HFF-Myc (cell line): ENCODE measurements around the gene PSD2.

Source experiments
- DNase-seq: peaks from one replicate; pipeline ENCODE4 v3.0.0-alpha.2; 2011; ENCODE audit warnings: low read depth; ENCODE audit errors: extremely low read depth
- H3K4me3 ChIP-seq: replicated peaks from 2 replicates; pipeline ENCODE4 v1.5.1; 2011; ENCODE audit warnings: low read depth, mild to moderate bottlenecking, control low read depth, low read length
- TF ChIP-seq, protein P1 (sequence below): IDR thresholded peaks from 2 replicates; pipeline ENCODE4 v1.5.1; 2012; ENCODE audit warnings: mild to moderate bottlenecking, low read depth, low read length, control low read depth; ENCODE audit errors: missing control alignments

Gene PSD2

DNA sequence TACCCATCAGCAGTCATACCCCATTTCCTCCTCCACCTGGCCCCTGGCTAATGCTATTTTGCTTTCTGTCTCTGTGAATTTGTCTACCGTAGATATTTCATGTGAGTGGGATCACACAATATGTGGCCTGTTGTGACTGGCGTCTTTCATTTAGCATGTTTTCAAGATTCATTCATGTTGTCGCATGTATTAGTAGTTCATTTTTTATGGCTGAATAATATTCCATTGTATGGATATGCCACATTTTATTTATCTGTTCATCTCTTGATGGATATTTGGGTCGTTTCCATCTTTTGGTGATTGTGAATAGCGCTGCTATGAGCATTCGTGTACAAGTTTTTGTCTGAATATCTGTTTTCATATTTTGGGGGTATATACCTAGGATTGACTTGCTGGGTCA, 33.9 kb downstream of the PSD2 start:
- DNase-seq, result no peak
- TF ChIP-seq, protein P1, sequence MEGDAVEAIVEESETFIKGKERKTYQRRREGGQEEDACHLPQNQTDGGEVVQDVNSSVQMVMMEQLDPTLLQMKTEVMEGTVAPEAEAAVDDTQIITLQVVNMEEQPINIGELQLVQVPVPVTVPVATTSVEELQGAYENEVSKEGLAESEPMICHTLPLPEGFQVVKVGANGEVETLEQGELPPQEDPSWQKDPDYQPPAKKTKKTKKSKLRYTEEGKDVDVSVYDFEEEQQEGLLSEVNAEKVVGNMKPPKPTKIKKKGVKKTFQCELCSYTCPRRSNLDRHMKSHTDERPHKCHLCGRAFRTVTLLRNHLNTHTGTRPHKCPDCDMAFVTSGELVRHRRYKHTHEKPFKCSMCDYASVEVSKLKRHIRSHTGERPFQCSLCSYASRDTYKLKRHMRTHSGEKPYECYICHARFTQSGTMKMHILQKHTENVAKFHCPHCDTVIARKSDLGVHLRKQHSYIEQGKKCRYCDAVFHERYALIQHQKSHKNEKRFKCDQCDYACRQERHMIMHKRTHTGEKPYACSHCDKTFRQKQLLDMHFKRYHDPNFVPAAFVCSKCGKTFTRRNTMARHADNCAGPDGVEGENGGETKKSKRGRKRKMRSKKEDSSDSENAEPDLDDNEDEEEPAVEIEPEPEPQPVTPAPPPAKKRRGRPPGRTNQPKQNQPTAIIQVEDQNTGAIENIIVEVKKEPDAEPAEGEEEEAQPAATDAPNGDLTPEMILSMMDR, result no peak
- no peak overlapping the region for H3K4me3 ChIP-seq

DNA sequence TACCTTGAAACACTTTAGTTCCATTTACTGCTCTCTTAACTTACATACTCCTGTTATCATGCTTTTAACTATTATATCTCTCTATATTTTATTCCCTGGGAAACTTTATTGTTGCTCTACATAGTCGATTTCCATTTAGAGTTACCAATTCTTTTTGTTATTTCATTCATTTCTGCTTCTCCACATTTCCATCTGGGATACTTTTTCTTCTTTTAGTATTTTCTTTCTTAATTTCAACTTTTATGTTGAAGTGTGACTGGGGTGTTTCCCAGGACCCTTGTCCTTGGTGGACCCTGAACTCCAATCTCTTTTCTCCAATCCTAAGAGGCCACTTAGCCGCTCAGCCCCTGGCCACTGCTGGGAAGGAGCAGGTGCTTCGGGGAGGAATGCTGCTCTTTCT, 36.0 kb downstream of the PSD2 start:
- DNase-seq, result no peak
- H3K4me3 ChIP-seq, result no peak overlapping the region
- TF ChIP-seq, protein P1, result no peak

DNA sequence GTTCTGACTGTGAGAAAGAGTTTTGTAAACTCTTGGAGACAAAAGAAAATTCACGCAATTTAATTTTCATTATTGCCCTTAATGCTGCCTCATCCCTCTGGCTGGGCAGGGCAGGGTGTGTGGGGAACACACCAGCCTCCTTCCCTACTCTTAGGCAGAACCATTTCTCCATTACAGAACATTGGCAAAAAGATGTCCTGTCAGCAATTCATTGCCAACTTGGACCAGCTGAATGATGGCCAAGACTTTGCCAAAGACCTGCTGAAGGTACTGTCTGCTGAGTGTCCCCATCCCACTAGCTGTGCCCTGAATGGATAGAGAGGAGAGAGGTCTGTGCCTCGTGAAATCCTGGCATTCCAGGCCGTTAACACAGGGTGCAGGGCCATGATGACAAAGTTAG, 37.9 kb downstream of the PSD2 start:
- no peak overlapping the region for H3K4me3 ChIP-seq
- DNase-seq, result no peak
- TF ChIP-seq, protein P1, result no peak

DNA sequence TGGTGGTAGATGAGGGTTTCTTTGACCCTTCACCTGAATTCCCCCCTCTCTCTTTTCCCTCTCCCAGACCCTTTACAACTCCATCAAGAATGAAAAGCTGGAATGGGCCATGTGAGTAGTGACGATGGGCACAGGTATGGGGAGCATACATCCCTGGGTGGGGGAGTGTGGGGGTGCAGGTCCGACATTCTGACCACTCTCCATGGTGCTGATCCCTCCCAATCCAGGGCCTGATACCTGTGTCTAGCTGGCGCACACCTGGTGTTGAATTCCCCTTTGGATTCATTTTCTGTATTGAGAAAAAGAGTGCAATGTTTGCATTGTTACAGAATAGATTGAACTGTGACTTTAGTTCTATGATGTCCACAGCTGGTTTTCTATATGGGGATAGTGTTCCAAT, 40.0 kb downstream of the PSD2 start:
- H3K4me3 ChIP-seq, result no peak overlapping the region
- TF ChIP-seq, protein P1, result no peak
- DNase-seq, result no peak

DNA sequence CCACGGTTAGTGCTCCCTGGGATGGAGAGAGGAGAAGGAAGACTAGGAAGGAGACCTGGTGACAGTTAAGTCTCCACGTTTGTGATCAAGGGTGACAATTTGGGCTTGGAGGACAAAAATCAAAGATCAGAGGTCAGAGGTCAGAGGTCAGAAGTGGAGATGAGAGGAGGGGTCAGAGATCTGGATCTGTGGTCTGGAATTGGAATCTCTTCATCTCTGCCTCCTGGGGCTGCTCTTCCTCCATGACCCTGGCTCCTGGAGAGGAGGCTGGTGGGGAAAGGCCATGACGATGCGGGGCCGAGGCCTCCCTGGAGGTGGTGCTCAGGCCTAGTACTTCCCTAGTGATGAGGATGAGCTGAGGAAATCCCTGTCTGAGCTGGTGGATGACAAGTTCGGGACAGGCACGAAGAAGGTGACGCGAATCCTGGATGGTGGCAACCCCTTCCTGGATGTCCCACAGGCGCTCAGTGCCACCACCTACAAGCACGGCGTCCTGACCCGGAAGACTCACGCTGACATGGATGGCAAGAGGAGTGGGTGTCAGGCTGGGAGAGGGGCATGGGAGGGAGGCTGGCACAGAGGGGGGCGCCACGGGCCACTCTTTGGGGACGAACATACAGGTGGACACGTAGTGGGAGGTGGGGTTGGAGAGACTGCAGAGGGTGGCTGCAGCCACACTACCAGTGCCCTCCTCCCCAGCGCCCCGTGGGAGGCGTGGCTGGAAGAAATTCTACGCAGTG, 41.0 kb downstream of the PSD2 start:
- no peak for DNase-seq
- TF ChIP-seq, protein P1, result no peak
- H3K4me3 ChIP-seq, result no peak overlapping the region

DNA sequence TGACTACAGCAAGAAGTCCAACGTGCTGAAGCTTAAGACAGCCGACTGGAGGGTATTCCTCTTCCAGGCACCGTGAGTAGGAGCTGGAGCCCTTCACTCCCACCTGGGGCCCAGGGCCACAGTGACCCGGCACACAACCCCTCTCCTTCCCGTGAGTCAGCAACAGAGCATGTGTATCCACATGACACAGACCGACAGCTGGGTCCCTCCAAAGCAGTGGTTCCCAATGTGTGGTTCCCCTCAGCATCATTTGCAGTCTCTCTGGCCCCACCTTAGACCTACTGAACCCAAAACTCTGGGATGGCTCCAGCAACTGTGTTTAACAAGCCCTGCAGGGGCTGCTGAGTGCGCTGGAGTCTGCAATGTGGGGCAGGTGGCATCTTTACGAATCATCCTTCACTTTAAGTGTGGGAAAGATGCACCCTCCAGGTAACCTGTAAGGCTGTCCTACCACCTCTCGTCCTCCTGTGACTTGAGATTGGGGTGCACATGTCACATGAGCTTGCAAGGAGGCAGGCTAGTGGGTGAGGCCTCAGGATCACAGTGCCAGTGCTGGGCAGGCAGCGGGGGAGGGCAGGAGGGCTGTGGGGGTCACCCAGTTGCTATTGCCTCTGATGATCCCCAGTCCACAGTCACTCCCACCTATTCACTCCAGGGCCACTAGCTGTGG, 42.2 kb downstream of the PSD2 start:
- TF ChIP-seq, protein P1, result no peak
- DNase-seq, result no peak
- H3K4me3 ChIP-seq, result no peak overlapping the region
